NCI-H446 (cell line): ENCODE measurements around the gene SLC43A1.

Experiments used
- DNase-seq, 2 experiments: peaks; one replicate each; lab custom pipeline; 2025; lab: John Stamatoyannopoulos, UW

The SLC43A1 gene

GRCh38 chr11:57479021-57479663 lies 36.4 kb downstream of the SLC43A1 start:
- no peak for DNase-seq

GRCh38 chr11:57477507-57478189 lies 37.9 kb downstream of the SLC43A1 start:
- DNase-seq: no peak

- DNase-seq: no peak
These were observed 38.6 kb downstream of the SLC43A1 start for GRCh38 chr11:57476757-57477506.

- no peak for DNase-seq
These were observed 39.3 kb downstream of the SLC43A1 start for GRCh38 chr11:57476047-57476756.

- no peak for DNase-seq
These were observed 39.8 kb downstream of the SLC43A1 start for GRCh38 chr11:57475671-57476046.

GRCh38 chr11:57475191-57475590 lies 40.3 kb downstream of the SLC43A1 start:
- peak in 1 of 2 experiments; percentile 48 for DNase-seq

GRCh38 chr11:57474803-57475115 lies 40.7 kb downstream of the SLC43A1 start:
- DNase-seq: no peak

GRCh38 chr11:57474017-57474802 lies 41.3 kb downstream of the SLC43A1 start:
- peak; percentile 5 to 41 for DNase-seq

GRCh38 chr11:57473285-57473841 lies 42.1 kb downstream of the SLC43A1 start:
- DNase-seq: no peak

- DNase-seq: peak in 1 of 2 experiments; percentile 66
These were observed 44.0 kb downstream of the SLC43A1 start for GRCh38 chr11:57471496-57471895.

GRCh38 chr11:57469268-57469667 lies 46.2 kb downstream of the SLC43A1 start:
- DNase-seq: no peak

GRCh38 chr11:57468276-57468675 lies 47.2 kb downstream of the SLC43A1 start:
- DNase-seq: no peak

- DNase-seq: no peak
These were observed 47.9 kb downstream of the SLC43A1 start for GRCh38 chr11:57467508-57468157.

- no peak for DNase-seq
These were observed 48.8 kb downstream of the SLC43A1 start for GRCh38 chr11:57466680-57467079.

GRCh38 chr11:57464539-57465181 lies 50.8 kb downstream of the SLC43A1 start:
- DNase-seq: no peak

GRCh38 chr11:57463671-57464538 lies 51.6 kb downstream of the SLC43A1 start:
- DNase-seq: peak in 1 of 2 experiments; percentile 21

- DNase-seq: no peak
These were observed 52.9 kb downstream of the SLC43A1 start for GRCh38 chr11:57462597-57462996.

- DNase-seq: no peak
These were observed 53.5 kb downstream of the SLC43A1 start for GRCh38 chr11:57461841-57462489.
